Measurements from ENCODE around the gene TP53INP2.

The TP53INP2 gene

GRCh38 chr20:34755367-34755766, 51.2 kb downstream of the TP53INP2 start:
- no peak overlapping the region for H3K27ac ChIP-seq
- TF ChIP-seq ZFX (IDR thresholded peaks at IDR 0.05) (no peak), CTCF (conservative IDR thresholded peaks at IDR 0.05) (no peak)

- no peak for TF ChIP-seq CTCF (conservative IDR thresholded peaks at IDR 0.05)
- TF ChIP-seq ZFX (IDR thresholded peaks at IDR 0.05): no peak
- H3K27ac ChIP-seq: no peak overlapping the region
These were observed 57.9 kb downstream of the TP53INP2 start for GRCh38 chr20:34762031-34762555.

All from C4-2B (cell line).